GM12878 (cell line): ENCODE data around the gene PHPT1.

Experiments
- BRCA1 ChIP-seq: IDR thresholded peaks from 2 replicates; pipeline ENCODE4 v1.6.1; 2011; ENCODE audit warnings: low read depth, low read length, improper control_type of control experiment
- CREM ChIP-seq: IDR thresholded peaks from 2 replicates; pipeline ENCODE4 v1.6.1; 2014; ENCODE audit warnings: antibody characterized with exemption, low read depth
- EP300 ChIP-seq, 2 experiments: fragments of 150-350 bp in 1 of 2; IDR thresholded peaks; 2 replicates each; pipeline ENCODE4 v1.6.1; 2011 to 2012; ENCODE audit warnings: low read depth in 2 of 2, low read length in 2 of 2, borderline replicate concordance in 1 of 2, improper control_type of control experiment in 1 of 2, inconsistent platforms in 1 of 2; ENCODE audit not compliant: control insufficient read depth in 1 of 2
- IKZF1 ChIP-seq: fragments of 450-650 bp; conservative IDR thresholded peaks from 2 replicates; pipeline ENCODE4 v1.6.1; 2017; ENCODE audit warnings: antibody characterized with exemption, mild to moderate bottlenecking
- NFYB ChIP-seq: IDR thresholded peaks from 2 replicates; pipeline ENCODE4 v1.6.1; 2011; ENCODE audit warnings: low read depth, mild to moderate bottlenecking, low read length, improper control_type of control experiment, moderate library complexity; ENCODE audit not compliant: insufficient read depth
- POLR2AphosphoS5 ChIP-seq: IDR thresholded peaks from 2 replicates; pipeline ENCODE4 v1.6.1; 2011; ENCODE audit warnings: mild to moderate bottlenecking, low read length, inconsistent platforms
- RAD21 ChIP-seq: IDR thresholded peaks from 2 replicates; pipeline ENCODE4 v1.6.1; 2011; ENCODE audit warnings: mild to moderate bottlenecking, low read depth, low read length, moderate library complexity; ENCODE audit not compliant: insufficient read depth
- RAD51 ChIP-seq: fragments of 450-650 bp; IDR thresholded peaks from 2 replicates; pipeline ENCODE4 v1.6.1; 2016; ENCODE audit warnings: moderate library complexity, mild to moderate bottlenecking, inconsistent platforms
- TAF1 ChIP-seq: IDR thresholded peaks from 2 replicates; pipeline ENCODE4 v1.6.1; 2011; ENCODE audit warnings: mild to moderate bottlenecking, low read depth, low read length, borderline replicate concordance
- TARDBP ChIP-seq: IDR thresholded peaks from 2 replicates; pipeline ENCODE4 v1.6.1; 2016; ENCODE audit warnings: borderline replicate concordance
- ZBED1 ChIP-seq: IDR thresholded peaks from 2 replicates; pipeline ENCODE4 v1.6.1; 2016; ENCODE audit warnings: borderline replicate concordance
- TF ChIP-seq, protein P1 (sequence below): fragments of 450-650 bp; formaldehyde crosslinking; IDR thresholded peaks from 2 replicates; pipeline ENCODE4 v1.4.0; 2020; ENCODE audit warnings: mild to moderate bottlenecking, moderate library complexity
- TF ChIP-seq, protein P2 (sequence below): IDR thresholded peaks from 2 replicates; pipeline ENCODE4 v1.6.1; 2011; ENCODE audit warnings: borderline replicate concordance, low read depth, mild to moderate bottlenecking, moderate library complexity, low read length; ENCODE audit not compliant: insufficient read depth, poor library complexity, severe bottlenecking
- TF ChIP-seq, protein P3 (sequence below), 3 experiments: IDR thresholded peaks in 2 of 3; conservative IDR thresholded peaks in 1 of 3; 2 replicates each; pipeline ENCODE4 v1.5.1; 2011; ENCODE audit warnings: low read depth in 3 of 3, low read length in 3 of 3, mild to moderate bottlenecking in 3 of 3, control low read depth in 2 of 3, moderate library complexity in 2 of 3, inconsistent platforms in 1 of 3, mixed read lengths in 1 of 3; ENCODE audit not compliant: control insufficient read depth in 2 of 3, insufficient read depth in 1 of 3; ENCODE audit errors: extremely low read depth in 1 of 3

DNA sequence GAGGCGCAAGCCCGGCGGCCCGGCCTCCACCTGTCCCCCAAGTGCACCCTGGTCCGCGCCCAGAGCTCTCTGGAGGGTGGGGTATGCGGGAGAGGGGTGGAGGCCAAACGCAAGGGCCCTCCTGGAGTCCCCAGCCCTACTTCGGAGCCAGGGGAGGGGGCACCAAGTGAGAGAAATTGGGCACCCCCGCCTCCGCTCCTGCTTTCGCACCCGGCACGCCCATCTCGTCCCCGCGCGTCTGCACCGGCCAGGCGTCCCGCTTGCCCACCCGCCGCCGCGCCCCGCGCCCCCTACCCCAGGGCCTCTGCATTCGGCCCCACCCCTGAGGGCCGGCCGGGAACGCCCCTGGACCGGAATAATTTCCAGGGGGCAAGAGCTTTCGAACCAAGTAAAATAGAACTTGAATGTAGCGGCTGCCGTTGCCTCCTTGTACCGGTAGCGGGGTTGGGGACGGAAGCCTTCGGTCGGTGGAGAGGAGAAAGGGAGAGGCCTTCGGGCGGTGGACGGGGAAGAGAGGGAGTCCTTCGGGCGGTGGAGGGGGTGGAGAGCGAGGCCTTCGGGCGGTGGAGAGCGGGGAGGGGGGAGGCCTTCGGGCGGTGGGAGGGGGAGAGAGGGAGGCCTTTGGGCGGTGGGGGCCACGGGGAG lies 694 bp upstream of the PHPT1 start:
- TF ChIP-seq IKZF1: no peak
- TF ChIP-seq TAF1: no peak
- TF ChIP-seq EP300 (IDR thresholded peaks at IDR 0.05; ENCODE audit: borderline replicate concordance in 1 of 2, control insufficient read depth in 1 of 2, low read depth in 2 of 2, low read length in 2 of 2): no peak
- TF ChIP-seq, protein P1, sequence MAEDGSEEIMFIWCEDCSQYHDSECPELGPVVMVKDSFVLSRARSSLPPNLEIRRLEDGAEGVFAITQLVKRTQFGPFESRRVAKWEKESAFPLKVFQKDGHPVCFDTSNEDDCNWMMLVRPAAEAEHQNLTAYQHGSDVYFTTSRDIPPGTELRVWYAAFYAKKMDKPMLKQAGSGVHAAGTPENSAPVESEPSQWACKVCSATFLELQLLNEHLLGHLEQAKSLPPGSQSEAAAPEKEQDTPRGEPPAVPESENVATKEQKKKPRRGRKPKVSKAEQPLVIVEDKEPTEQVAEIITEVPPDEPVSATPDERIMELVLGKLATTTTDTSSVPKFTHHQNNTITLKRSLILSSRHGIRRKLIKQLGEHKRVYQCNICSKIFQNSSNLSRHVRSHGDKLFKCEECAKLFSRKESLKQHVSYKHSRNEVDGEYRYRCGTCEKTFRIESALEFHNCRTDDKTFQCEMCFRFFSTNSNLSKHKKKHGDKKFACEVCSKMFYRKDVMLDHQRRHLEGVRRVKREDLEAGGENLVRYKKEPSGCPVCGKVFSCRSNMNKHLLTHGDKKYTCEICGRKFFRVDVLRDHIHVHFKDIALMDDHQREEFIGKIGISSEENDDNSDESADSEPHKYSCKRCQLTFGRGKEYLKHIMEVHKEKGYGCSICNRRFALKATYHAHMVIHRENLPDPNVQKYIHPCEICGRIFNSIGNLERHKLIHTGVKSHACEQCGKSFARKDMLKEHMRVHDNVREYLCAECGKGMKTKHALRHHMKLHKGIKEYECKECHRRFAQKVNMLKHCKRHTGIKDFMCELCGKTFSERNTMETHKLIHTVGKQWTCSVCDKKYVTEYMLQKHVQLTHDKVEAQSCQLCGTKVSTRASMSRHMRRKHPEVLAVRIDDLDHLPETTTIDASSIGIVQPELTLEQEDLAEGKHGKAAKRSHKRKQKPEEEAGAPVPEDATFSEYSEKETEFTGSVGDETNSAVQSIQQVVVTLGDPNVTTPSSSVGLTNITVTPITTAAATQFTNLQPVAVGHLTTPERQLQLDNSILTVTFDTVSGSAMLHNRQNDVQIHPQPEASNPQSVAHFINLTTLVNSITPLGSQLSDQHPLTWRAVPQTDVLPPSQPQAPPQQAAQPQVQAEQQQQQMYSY (CRISPR knock-in tag): no peak
- TF ChIP-seq BRCA1: no peak
- TF ChIP-seq, protein P2, sequence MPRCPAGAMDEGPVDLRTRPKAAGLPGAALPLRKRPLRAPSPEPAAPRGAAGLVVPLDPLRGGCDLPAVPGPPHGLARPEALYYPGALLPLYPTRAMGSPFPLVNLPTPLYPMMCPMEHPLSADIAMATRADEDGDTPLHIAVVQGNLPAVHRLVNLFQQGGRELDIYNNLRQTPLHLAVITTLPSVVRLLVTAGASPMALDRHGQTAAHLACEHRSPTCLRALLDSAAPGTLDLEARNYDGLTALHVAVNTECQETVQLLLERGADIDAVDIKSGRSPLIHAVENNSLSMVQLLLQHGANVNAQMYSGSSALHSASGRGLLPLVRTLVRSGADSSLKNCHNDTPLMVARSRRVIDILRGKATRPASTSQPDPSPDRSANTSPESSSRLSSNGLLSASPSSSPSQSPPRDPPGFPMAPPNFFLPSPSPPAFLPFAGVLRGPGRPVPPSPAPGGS: no peak
- TF ChIP-seq, protein P3, sequence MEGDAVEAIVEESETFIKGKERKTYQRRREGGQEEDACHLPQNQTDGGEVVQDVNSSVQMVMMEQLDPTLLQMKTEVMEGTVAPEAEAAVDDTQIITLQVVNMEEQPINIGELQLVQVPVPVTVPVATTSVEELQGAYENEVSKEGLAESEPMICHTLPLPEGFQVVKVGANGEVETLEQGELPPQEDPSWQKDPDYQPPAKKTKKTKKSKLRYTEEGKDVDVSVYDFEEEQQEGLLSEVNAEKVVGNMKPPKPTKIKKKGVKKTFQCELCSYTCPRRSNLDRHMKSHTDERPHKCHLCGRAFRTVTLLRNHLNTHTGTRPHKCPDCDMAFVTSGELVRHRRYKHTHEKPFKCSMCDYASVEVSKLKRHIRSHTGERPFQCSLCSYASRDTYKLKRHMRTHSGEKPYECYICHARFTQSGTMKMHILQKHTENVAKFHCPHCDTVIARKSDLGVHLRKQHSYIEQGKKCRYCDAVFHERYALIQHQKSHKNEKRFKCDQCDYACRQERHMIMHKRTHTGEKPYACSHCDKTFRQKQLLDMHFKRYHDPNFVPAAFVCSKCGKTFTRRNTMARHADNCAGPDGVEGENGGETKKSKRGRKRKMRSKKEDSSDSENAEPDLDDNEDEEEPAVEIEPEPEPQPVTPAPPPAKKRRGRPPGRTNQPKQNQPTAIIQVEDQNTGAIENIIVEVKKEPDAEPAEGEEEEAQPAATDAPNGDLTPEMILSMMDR (IDR thresholded peaks at IDR 0.05 in 2 of 3, conservative IDR thresholded peaks at IDR 0.05 in 1 of 3; ENCODE audit: control insufficient read depth in 2 of 3, extremely low read depth in 1 of 3, insufficient read depth in 1 of 3, low read depth in 3 of 3, low read length in 3 of 3): no peak
- no peak for TF ChIP-seq CREM
- no peak for TF ChIP-seq POLR2AphosphoS5
- no peak for TF ChIP-seq NFYB
- no peak for TF ChIP-seq RAD51
- TF ChIP-seq TARDBP: no peak
- no peak for TF ChIP-seq RAD21
- TF ChIP-seq ZBED1: no peak
